ENCODE results near the gene NCF2.

DNA sequence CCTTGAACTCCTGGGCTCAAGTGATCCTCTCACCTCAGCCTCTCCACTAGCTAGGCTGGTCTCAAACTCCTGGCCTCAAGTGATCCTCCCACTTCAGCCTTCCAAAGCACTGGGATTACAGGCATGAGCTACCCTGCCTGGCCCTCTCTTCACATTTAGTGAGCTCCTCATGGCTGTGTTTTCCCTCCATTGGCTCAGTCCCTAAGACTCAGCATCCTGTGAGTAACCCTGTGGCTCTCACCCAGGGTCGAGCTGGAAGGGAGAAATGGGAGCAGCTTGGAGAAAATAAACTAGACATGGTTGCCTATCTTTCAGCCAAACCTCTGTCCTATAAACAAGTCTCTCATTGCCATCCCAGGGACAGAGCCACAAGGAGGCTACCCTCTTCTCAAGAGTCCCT is 17.5 kb downstream of the NCF2 start:
- TF ChIP-seq, protein P1, sequence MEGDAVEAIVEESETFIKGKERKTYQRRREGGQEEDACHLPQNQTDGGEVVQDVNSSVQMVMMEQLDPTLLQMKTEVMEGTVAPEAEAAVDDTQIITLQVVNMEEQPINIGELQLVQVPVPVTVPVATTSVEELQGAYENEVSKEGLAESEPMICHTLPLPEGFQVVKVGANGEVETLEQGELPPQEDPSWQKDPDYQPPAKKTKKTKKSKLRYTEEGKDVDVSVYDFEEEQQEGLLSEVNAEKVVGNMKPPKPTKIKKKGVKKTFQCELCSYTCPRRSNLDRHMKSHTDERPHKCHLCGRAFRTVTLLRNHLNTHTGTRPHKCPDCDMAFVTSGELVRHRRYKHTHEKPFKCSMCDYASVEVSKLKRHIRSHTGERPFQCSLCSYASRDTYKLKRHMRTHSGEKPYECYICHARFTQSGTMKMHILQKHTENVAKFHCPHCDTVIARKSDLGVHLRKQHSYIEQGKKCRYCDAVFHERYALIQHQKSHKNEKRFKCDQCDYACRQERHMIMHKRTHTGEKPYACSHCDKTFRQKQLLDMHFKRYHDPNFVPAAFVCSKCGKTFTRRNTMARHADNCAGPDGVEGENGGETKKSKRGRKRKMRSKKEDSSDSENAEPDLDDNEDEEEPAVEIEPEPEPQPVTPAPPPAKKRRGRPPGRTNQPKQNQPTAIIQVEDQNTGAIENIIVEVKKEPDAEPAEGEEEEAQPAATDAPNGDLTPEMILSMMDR (IDR thresholded peaks at IDR 0.05): no peak
- no peak for TF ChIP-seq POLR2A (IDR thresholded peaks at IDR 0.05)
